COLO829 (cell line): ENCODE data around the gene IGSF9B.

Source experiments
- DNase-seq: peaks from one replicate; pipeline ENCODE4 v3.0.0; 2012; ENCODE audit warnings: low spot score

Gene IGSF9B

GRCh38 chr11:133985981-133986944 lies 29.5 kb upstream of the IGSF9B start:
- no peak for DNase-seq

- no peak for DNase-seq
Measured at GRCh38 chr11:133984828-133985227, 28.1 kb upstream of the IGSF9B start.

- DNase-seq, result no peak
Measured at GRCh38 chr11:133983660-133984316, 27.0 kb upstream of the IGSF9B start.

GRCh38 chr11:133982876-133983275 lies 26.1 kb upstream of the IGSF9B start:
- DNase-seq, result no peak

- no peak for DNase-seq
Measured at GRCh38 chr11:133982151-133982550, 25.4 kb upstream of the IGSF9B start.

- DNase-seq, result no peak
Measured at GRCh38 chr11:133981156-133981555, 24.4 kb upstream of the IGSF9B start.

GRCh38 chr11:133980665-133981064 lies 23.9 kb upstream of the IGSF9B start:
- no peak for DNase-seq

GRCh38 chr11:133978794-133979193 lies 22.0 kb upstream of the IGSF9B start:
- DNase-seq, result no peak

GRCh38 chr11:133977067-133977677 lies 20.4 kb upstream of the IGSF9B start:
- no peak for DNase-seq

GRCh38 chr11:133975488-133975849 lies 18.7 kb upstream of the IGSF9B start:
- no peak for DNase-seq

GRCh38 chr11:133974836-133975487 lies 18.2 kb upstream of the IGSF9B start:
- no peak for DNase-seq

- no peak for DNase-seq
Measured at GRCh38 chr11:133971881-133972280, 15.1 kb upstream of the IGSF9B start.

- DNase-seq, result no peak
Measured at GRCh38 chr11:133969112-133969511, 12.3 kb upstream of the IGSF9B start.

- DNase-seq, result no peak
Measured at GRCh38 chr11:133968300-133968699, 11.5 kb upstream of the IGSF9B start.

GRCh38 chr11:133967599-133968238 lies 11.0 kb upstream of the IGSF9B start:
- no peak for DNase-seq

GRCh38 chr11:133966921-133967598 lies 10.3 kb upstream of the IGSF9B start:
- no peak for DNase-seq

- no peak for DNase-seq
Measured at GRCh38 chr11:133966172-133966651, 9.4 kb upstream of the IGSF9B start.

- no peak for DNase-seq
Measured at GRCh38 chr11:133965031-133965601, 8.3 kb upstream of the IGSF9B start.

- no peak for DNase-seq
Measured at GRCh38 chr11:133964356-133964755, 7.6 kb upstream of the IGSF9B start.

- no peak for DNase-seq
Measured at GRCh38 chr11:133961890-133962289, 5.1 kb upstream of the IGSF9B start.

- DNase-seq, result no peak
Measured at GRCh38 chr11:133957900-133958299, 1.1 kb upstream of the IGSF9B start.
